GM12892 (cell line): Measurements from ENCODE around the gene CCDC116.

Source experiments
- POLR2A ChIP-seq: IDR thresholded peaks from 2 replicates; pipeline ENCODE4 v1.6.1; 2011; ENCODE audit warnings: low read depth, low read length, control low read depth
- TAF1 ChIP-seq: IDR thresholded peaks from 2 replicates; pipeline ENCODE4 v1.6.1; 2011; ENCODE audit warnings: low read depth, mild to moderate bottlenecking, control low read depth, low read length, borderline replicate concordance

DNA sequence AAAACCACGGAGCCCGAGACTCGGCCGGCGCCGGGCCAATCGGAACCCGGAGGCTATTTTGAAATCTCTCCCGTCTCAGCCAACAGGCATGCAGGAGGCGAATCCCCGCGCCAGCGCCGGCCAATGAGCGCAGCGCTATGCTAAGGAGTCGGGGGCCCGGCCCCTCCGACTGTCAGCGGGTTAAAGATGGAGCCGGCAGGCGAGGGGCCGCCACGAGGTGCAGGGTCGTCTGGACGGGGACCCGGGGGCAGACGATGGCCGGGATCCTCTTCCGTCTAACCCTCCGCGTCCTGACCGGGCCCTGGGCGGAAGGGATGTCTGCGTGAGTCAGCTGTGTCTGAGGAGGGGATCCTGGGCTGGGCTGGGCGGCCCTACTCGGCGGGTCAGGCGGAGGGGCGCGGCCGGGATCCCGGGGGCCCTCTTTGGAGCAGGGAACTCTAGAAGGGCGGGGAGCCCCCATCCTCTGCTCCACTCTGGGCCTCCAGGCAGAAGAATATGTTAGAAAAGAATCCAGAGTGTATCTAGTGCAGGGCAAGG, 19.5 kb downstream of the CCDC116 start:
- peak; percentile 84 for TF ChIP-seq POLR2A
- TF ChIP-seq TAF1: no peak
